ENCODE measurements around the gene ATP8A2. TPM values are rescaled to one million over a fixed set of nuclear protein-coding genes. Genes with fewer than 3 reads are reported as not detected.

ATP8A2 gene
- total RNA-seq, 4 donors from 2014 or later, result 0.13 to 0.29 (median 0.24) TPM

- Histone ChIP-seq H3K36me3 (no peaks in the 10 kb centered on the region), H3K9me3 (no peaks in the 10 kb centered on the region), H3K4me1 (no peaks in the 10 kb centered on the region), H3K27ac (no peak overlapping the region), H3K27me3 (no peaks in the 10 kb centered on the region), H3K4me3 (replicated peaks in 1 of 3) (no peak overlapping the region)
- WGBS, 2 donors, result 92 to 94% methylated on average over 4 of the region's 4 CpGs
- TF ChIP-seq CTCF (IDR thresholded peaks at IDR 0.05) (no peak), POLR2A (IDR thresholded peaks at IDR 0.05) (no peak)
- no peak for DNase-seq
- intact Hi-C loops (cut with DNase I), result no loop called here
Measured at GRCh38 chr13:25731037-25731436, 359.3 kb downstream of the ATP8A2 start.

- intact Hi-C loops (cut with DNase I), result no loop called here
- H3K9me3 ChIP-seq, result no peaks in the 10 kb centered on the region
- no peak for TF ChIP-seq CTCF (IDR thresholded peaks at IDR 0.05)
- TF ChIP-seq POLR2A (IDR thresholded peaks at IDR 0.05), result no peak
- H3K4me1 ChIP-seq, result no peaks in the 10 kb centered on the region
- H3K27me3 ChIP-seq, result no peaks in the 10 kb centered on the region
- H3K27ac ChIP-seq, result no peak overlapping the region
- no peaks in the 10 kb centered on the region for H3K36me3 ChIP-seq
- DNase-seq, result no peak
- 74 to 81% methylated on average over 4 of the region's 4 CpGs for WGBS, 2 donors
- no peak overlapping the region for H3K4me3 ChIP-seq (replicated peaks in 1 of 3)
Measured at GRCh38 chr13:25731536-25731935, 359.8 kb downstream of the ATP8A2 start.

GRCh38 chr13:25732111-25732865 is 360.5 kb downstream of the ATP8A2 start:
- H3K4me1 ChIP-seq, result no peaks in the 10 kb centered on the region
- TF ChIP-seq POLR2A (IDR thresholded peaks at IDR 0.05) (no peak), CTCF (IDR thresholded peaks at IDR 0.05) (no peak)
- WGBS, 2 donors, result 57 to 62% methylated on average over 7 of the region's 7 CpGs

GRCh38 chr13:25733001-25733491 is 361.3 kb downstream of the ATP8A2 start:
- TF ChIP-seq POLR2A (IDR thresholded peaks at IDR 0.05) (no peak), CTCF (IDR thresholded peaks at IDR 0.05) (no peak)
- Histone ChIP-seq H3K27ac (no peak overlapping the region), H3K9me3 (no peaks in the 10 kb centered on the region), H3K27me3 (no peaks in the 10 kb centered on the region), H3K4me3 (replicated peaks in 1 of 3) (no peak overlapping the region), H3K4me1 (no peaks in the 10 kb centered on the region), H3K36me3 (no peaks in the 10 kb centered on the region)
- intact Hi-C loops (cut with DNase I), result no loop called here
- WGBS, 2 donors, result 86 to 94% methylated on average over 5 of the region's 5 CpGs
- DNase-seq, result no peak

More at GRCh38 chr13:25732111-25732865, 360.5 kb downstream of the ATP8A2 start:
- H3K36me3 ChIP-seq, result no peaks in the 10 kb centered on the region
- intact Hi-C loops (cut with DNase I), result no loop called here
- DNase-seq, result no peak
- no peaks in the 10 kb centered on the region for H3K9me3 ChIP-seq
- no peaks in the 10 kb centered on the region for H3K27me3 ChIP-seq
- no peak overlapping the region for H3K4me3 ChIP-seq (replicated peaks in 1 of 3)
- H3K27ac ChIP-seq, result no peak overlapping the region

- H3K4me3 ChIP-seq (replicated peaks in 1 of 3), result no peak overlapping the region
Measured at GRCh38 chr13:25733696-25734435, 362.1 kb downstream of the ATP8A2 start.

More at GRCh38 chr13:25733696-25734435, 362.1 kb downstream of the ATP8A2 start:
- H3K4me1 ChIP-seq, result no peaks in the 10 kb centered on the region
- WGBS, 2 donors, result 81 to 82% methylated on average over 3 of the region's 3 CpGs
- no peaks in the 10 kb centered on the region for H3K9me3 ChIP-seq
- no peak for DNase-seq
- TF ChIP-seq CTCF (IDR thresholded peaks at IDR 0.05) (no peak), POLR2A (IDR thresholded peaks at IDR 0.05) (no peak)
- H3K27me3 ChIP-seq, result no peaks in the 10 kb centered on the region
- H3K36me3 ChIP-seq, result no peaks in the 10 kb centered on the region
- intact Hi-C loops (cut with DNase I), result no loop called here
- no peak overlapping the region for H3K27ac ChIP-seq
